Subcutaneous abdominal adipose tissue (tissue), 5 donors: ENCODE results near the gene SERPINE1.

Experiments
- H3K27ac ChIP-seq: one replicate; pipeline ENCODE4 v1.7.0; 2013; ENCODE audit warnings: low read depth, mild to moderate bottlenecking, inconsistent platforms, low read length, moderate library complexity
- H3K27me3 ChIP-seq, 5 donors: one replicate each; pipeline ENCODE4 v1.7.0; 2013; ENCODE audit warnings: low read length in 5 of 5, inconsistent platforms in 1 of 5; ENCODE audit not compliant: control insufficient read depth in 5 of 5, insufficient read depth in 4 of 5
- H3K36me3 ChIP-seq, 5 donors: one replicate each; pipeline ENCODE4 v1.7.0; 2013; ENCODE audit warnings: low read length in 5 of 5; ENCODE audit not compliant: control insufficient read depth in 5 of 5, insufficient read depth in 5 of 5
- H3K4me1 ChIP-seq, 5 donors: one replicate each; pipeline ENCODE4 v1.7.0; 2013; ENCODE audit warnings: low read length in 5 of 5, mild to moderate bottlenecking in 3 of 5, moderate library complexity in 1 of 5; ENCODE audit not compliant: control insufficient read depth in 5 of 5, insufficient read depth in 5 of 5
- H3K4me3 ChIP-seq, 5 donors: one replicate each; pipeline ENCODE4 v1.7.0; 2013; ENCODE audit warnings: low read length in 5 of 5, low read depth in 1 of 5
- H3K9ac ChIP-seq, 5 donors: one replicate each; pipeline ENCODE4 v1.7.0; 2013; ENCODE audit warnings: low read length in 5 of 5, mild to moderate bottlenecking in 4 of 5, moderate library complexity in 3 of 5
- H3K9me3 ChIP-seq, 5 donors: one replicate each; pipeline ENCODE4 v1.7.0; 2013; ENCODE audit warnings: low read length in 5 of 5; ENCODE audit not compliant: control insufficient read depth in 5 of 5
- donor health status: healthy.
- donor health status: healthy.
- donor health status: healthy.
- donor health status: healthy.
- donor health status: healthy.

Gene SERPINE1

DNA sequence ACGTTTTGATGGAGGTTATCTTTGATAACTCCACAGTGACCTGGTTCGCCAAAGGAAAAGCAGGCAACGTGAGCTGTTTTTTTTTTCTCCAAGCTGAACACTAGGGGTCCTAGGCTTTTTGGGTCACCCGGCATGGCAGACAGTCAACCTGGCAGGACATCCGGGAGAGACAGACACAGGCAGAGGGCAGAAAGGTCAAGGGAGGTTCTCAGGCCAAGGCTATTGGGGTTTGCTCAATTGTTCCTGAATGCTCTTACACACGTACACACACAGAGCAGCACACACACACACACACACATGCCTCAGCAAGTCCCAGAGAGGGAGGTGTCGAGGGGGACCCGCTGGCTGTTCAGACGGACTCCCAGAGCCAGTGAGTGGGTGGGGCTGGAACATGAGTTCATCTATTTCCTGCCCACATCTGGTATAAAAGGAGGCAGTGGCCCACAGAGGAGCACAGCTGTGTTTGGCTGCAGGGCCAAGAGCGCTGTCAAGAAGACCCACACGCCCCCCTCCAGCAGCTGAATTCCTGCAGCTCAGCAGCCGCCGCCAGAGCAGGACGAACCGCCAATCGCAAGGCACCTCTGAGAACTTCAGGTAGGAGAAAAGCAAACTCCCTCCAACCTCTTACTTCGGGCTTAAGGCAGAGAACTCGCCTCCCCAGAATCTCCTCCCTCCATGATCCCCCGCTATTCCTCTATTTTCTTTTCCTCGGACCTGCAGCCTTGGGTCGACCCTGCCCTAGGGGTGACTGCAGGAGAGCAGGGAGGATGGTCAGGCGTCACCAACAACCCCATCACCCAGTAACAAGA is at the start of gene SERPINE1:
Gene SERPINE1 (plus strand): TSS at position 454 of the 809 bp plus-strand sequence. CDS start 1,290 bp downstream, outside the sequence.
- Histone ChIP-seq H3K36me3 (peaks cover 0 to 2% (median 0%) of the 10 kb centered on the region in 5 donors), H3K27me3 (peaks cover 0 to 20% (median 4%) of the 10 kb centered on the region in 5 donors), H3K4me3 (peak within 1 kb of the TSS; percentile 1 to 54 (median 41)), H3K27ac (peak within 1 kb of the TSS; percentile 62), H3K9me3 (no peaks in the 10 kb centered on the region), H3K9ac (peak within 1 kb of the TSS in 2 of 5 donors; percentile 24 to 46), H3K4me1 (peaks cover 10 to 51% (median 39%) of the 10 kb centered on the region in 5 donors)

DNA sequence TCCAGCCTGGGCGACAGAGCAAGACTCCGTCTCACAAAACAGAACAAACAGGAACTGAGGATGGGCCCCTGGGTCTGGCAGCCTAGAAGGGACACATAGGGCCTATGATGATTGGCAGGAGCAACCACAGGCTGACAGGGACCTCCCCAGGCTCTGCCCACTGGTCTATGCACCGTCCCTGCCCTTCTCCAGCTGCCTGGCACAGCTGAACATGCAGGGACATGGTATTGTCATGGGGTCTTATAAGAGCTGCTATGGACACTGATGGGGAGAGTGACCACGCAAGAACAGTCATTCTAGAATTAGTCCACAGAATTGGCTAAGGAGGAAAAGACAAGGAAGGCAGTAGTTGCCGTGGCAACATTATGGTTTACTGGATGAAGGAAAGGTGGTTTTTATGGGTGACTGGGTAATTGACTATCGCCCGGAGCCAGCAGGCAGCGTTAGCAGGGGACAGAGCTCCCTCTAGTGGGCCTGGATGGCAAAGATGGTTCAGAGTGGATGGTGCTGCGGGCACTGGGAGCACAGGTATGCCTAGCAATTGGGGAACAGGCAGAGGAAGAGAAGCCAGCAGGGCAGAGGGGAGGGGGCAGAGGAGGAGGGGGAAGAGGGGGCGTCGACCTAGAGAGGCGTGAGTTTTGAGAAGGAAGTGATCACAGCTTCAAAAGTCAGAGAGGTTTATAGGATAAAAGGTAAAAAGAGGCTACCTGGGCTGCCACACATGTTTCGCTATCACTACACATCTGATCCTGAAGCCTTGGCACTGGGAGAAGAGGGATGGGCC is 49.4 kb upstream of the SERPINE1 start:
- no peak overlapping the region for H3K4me3 ChIP-seq
- H3K4me1 ChIP-seq = peaks cover 0 to 3% (median 0%) of the 10 kb centered on the region in 5 donors
- peaks cover 0 to 3% (median 0%) of the 10 kb centered on the region in 5 donors for H3K27me3 ChIP-seq
- H3K9ac ChIP-seq = no peak overlapping the region
- H3K9me3 ChIP-seq = no peaks in the 10 kb centered on the region
- no peak overlapping the region for H3K27ac ChIP-seq
- H3K36me3 ChIP-seq = no peaks in the 10 kb centered on the region

DNA sequence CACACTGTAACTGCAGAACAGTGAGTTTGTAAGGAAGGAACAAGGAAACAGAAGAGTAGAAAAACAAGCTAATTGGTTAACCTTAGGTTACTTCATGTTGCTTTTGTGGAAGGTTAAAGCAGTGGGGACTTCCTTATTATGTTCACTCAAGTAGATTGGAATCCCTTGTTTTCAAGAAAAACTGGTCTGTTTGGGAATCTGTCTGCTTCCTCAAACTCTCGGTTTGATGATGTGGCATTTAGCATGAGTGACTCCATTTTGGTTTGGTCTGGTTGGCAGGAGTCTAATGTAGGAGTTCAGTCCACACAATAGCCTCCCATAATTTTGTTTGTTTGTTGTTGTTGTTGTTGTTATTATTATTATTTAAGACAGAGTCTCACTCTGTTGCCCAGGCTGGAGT is 45.5 kb upstream of the SERPINE1 start:
- H3K9ac ChIP-seq = no peak overlapping the region
- H3K9me3 ChIP-seq = no peaks in the 10 kb centered on the region
- H3K4me3 ChIP-seq = no peak overlapping the region
- H3K27ac ChIP-seq = no peak overlapping the region
- peaks cover 5 to 15% (median 12%) of the 10 kb centered on the region in 5 donors for H3K4me1 ChIP-seq
- no peaks in the 10 kb centered on the region for H3K27me3 ChIP-seq
- H3K36me3 ChIP-seq = no peaks in the 10 kb centered on the region

DNA sequence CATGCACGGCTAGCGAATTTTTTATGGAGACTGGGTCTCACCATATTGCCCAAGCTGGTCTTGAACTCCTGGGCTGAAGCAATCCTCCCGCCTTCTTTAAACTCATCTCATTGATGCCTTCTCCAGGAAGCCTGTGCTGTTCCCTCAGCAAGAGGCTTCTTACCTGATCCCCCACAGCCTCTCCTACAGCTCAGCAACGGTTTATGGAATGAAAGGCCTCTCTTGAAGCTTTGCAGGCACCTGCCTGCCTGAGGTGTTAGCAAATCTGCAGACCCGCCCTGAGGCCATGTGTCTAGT is 42.1 kb upstream of the SERPINE1 start:
- H3K9me3 ChIP-seq = no peaks in the 10 kb centered on the region
- peak overlapping the region; percentile 99 for H3K27ac ChIP-seq
- no peaks in the 10 kb centered on the region for H3K27me3 ChIP-seq
- peaks cover 6 to 46% (median 34%) of the 10 kb centered on the region in 5 donors for H3K4me1 ChIP-seq
- peak overlapping the region; percentile 31 to 99 (median 57) for H3K9ac ChIP-seq
- peaks cover 0 to 32% (median 28%) of the 10 kb centered on the region in 5 donors for H3K36me3 ChIP-seq
- peak overlapping the region; percentile 67 to 98 (median 97) for H3K4me3 ChIP-seq

DNA sequence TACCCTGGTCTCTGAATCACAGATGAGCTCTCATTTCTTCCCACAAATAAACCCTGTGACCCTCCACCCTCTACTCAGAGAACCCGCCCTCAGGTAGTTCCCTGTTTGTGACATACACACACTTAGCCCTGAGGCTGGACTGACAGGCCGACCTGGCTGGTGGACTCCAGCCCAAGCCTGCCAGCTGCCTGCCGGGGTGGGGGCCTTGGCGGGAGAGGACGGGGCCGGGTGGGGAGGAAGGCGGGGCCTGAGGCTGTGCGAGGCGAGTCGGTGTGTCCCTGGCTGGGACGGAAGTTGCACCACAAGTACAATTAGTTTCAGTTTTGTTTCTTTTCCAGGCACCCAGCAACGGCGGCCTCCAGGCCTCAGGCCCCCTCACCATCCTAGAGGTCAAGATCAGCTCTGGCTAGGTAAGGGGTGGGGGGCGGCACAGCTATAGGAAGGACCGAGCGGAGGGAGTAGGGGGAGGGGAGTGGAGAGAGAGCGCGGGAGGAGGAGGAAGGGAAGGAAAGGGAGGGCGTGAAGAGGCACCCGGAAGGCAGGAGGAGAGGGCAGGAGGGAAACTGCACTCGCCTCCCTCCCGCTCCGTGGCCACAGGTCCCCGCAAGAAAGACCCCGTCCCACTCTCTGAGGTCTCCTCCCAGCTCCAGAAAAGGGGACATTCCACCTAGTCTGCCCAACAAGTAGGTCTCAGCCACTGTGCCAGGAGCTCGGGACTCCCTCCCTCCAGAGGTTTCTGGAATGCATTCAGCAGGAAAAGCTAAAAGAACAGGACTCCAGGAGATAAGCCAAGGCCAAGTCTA is 41.5 kb upstream of the SERPINE1 start, which contains the start of gene TRIM56:
Gene TRIM56 (plus strand): TSS at position 320 of the 803 bp plus-strand sequence. CDS start 1,832 bp downstream, outside the sequence.
- H3K9ac ChIP-seq = peak within 1 kb of the TSS; percentile 80 to 99 (median 96)
- no peaks in the 10 kb centered on the region for H3K27me3 ChIP-seq
- H3K4me1 ChIP-seq = peaks cover 6 to 48% (median 34%) of the 10 kb centered on the region in 5 donors
- peaks cover 0 to 37% (median 28%) of the 10 kb centered on the region in 5 donors for H3K36me3 ChIP-seq
- no peaks in the 10 kb centered on the region for H3K9me3 ChIP-seq
- peak within 1 kb of the TSS; percentile 99 for H3K27ac ChIP-seq
- peak within 1 kb of the TSS; percentile 78 to 98 (median 97) for H3K4me3 ChIP-seq

DNA sequence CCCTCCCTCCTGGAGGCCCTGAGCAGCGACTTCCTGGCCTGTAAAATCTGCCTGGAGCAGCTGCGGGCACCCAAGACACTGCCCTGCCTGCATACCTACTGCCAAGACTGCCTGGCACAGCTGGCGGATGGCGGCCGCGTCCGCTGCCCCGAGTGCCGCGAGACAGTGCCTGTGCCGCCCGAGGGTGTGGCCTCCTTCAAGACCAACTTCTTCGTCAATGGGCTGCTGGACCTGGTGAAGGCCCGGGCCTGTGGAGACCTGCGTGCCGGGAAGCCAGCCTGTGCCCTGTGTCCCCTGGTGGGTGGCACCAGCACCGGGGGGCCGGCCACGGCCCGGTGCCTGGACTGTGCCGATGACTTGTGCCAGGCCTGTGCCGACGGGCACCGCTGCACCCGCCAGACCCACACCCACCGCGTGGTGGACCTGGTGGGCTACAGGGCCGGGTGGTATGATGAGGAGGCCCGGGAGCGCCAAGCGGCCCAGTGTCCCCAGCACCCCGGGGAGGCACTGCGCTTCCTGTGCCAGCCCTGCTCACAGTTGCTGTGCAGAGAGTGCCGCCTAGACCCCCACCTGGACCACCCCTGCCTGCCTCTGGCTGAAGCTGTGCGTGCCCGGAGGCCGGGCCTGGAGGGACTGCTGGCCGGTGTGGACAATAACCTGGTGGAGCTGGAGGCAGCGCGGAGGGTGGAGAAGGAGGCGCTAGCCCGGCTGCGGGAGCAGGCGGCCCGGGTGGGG is 39.4 kb upstream of the SERPINE1 start:
- Histone ChIP-seq H3K27me3 (no peaks in the 10 kb centered on the region), H3K9me3 (no peaks in the 10 kb centered on the region), H3K9ac (peak overlapping the region in 1 of 5 donors; percentile 31), H3K36me3 (peaks cover 0 to 43% (median 32%) of the 10 kb centered on the region in 5 donors), H3K4me1 (peaks cover 6 to 52% (median 34%) of the 10 kb centered on the region in 5 donors), H3K27ac (peak overlapping the region; percentile 99), H3K4me3 (peak overlapping the region in 1 of 5 donors; percentile 4)

DNA sequence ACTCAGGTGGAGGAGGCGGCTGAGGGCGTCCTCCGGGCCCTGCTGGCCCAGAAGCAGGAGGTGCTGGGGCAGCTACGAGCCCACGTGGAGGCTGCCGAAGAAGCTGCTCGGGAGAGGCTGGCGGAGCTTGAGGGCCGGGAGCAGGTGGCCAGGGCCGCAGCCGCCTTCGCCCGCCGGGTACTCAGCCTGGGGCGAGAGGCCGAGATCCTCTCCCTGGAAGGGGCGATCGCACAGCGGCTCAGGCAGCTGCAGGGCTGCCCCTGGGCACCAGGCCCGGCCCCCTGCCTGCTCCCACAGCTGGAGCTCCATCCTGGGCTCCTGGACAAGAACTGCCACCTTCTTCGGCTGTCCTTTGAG is 38.9 kb upstream of the SERPINE1 start:
- Histone ChIP-seq H3K9me3 (no peaks in the 10 kb centered on the region), H3K27me3 (no peaks in the 10 kb centered on the region), H3K4me3 (no peak overlapping the region), H3K36me3 (peaks cover 0 to 43% (median 32%) of the 10 kb centered on the region in 5 donors), H3K9ac (no peak overlapping the region), H3K27ac (no peak overlapping the region), H3K4me1 (peaks cover 6 to 52% (median 34%) of the 10 kb centered on the region in 5 donors)

DNA sequence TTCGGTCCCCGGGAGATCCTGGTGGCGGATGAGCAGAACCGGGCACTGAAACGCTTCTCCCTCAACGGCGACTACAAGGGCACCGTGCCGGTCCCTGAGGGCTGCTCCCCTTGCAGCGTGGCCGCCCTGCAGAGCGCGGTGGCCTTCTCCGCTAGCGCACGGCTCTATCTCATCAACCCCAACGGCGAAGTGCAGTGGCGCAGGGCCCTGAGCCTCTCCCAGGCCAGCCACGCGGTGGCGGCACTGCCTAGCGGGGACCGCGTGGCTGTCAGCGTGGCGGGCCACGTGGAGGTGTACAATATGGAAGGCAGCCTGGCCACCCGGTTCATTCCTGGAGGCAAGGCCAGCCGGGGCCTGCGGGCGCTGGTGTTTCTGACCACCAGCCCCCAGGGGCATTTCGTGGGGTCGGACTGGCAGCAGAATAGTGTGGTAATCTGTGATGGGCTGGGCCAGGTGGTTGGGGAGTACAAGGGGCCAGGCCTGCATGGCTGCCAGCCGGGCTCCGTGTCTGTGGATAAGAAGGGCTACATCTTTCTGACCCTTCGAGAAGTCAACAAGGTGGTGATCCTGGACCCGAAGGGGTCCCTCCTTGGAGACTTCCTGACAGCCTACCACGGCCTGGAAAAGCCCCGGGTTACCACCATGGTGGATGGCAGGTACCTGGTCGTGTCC is 37.9 kb upstream of the SERPINE1 start:
- Histone ChIP-seq H3K27me3 (no peaks in the 10 kb centered on the region), H3K27ac (no peak overlapping the region), H3K36me3 (peaks cover 0 to 43% (median 32%) of the 10 kb centered on the region in 5 donors), H3K4me1 (peaks cover 6 to 55% (median 35%) of the 10 kb centered on the region in 5 donors), H3K9me3 (no peaks in the 10 kb centered on the region), H3K9ac (no peak overlapping the region), H3K4me3 (no peak overlapping the region)

DNA sequence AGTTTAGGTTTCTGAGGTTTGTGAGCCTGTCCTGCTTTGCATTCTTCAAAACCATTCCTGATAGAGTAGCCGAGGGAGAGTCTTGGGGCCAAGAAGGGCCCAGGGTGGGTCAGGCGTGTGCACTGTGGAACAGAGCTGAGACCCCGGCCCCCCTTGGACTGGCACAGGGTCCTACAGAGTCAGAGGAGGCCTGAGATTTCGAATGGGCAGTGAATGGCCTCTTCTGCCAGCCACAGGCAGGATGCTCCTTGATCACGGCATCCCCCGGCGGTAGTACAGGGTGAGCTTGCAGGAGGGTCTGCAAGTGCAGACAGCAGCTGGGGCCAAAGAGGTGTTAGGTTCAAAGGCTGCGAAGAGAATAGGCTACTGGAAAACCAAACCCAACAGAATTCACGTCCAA is 37.0 kb upstream of the SERPINE1 start:
- no peaks in the 10 kb centered on the region for H3K9me3 ChIP-seq
- no peak overlapping the region for H3K27ac ChIP-seq
- peaks cover 0 to 43% (median 32%) of the 10 kb centered on the region in 5 donors for H3K36me3 ChIP-seq

More for the DNA sequence above, 37.0 kb upstream of the SERPINE1 start:
- Histone ChIP-seq H3K27me3 (no peaks in the 10 kb centered on the region), H3K4me3 (no peak overlapping the region), H3K9ac (no peak overlapping the region), H3K4me1 (peaks cover 5 to 59% (median 40%) of the 10 kb centered on the region in 5 donors)
